ENCODE data around the gene SLC39A10.

DNA sequence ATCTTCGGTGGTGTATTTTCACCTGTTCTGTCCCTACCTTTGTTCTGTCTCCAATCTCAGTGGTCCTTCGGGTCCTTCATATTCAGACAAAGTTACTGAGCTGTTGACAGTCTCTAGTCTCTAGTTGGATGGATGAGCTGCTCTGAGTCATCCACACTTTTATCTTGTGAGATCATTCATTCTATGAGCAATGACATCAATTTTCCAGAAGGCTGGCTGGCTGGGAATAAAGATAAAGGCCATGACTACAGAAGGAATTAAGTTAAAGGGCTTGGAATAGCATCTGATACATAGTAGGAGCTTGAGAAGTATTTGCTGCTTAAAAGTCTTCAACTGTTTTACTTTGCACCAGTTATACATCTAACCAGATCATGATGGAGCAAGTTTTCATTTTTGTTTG is 43.1 kb upstream of the SLC39A10 start:
- TF ChIP-seq, protein P1, sequence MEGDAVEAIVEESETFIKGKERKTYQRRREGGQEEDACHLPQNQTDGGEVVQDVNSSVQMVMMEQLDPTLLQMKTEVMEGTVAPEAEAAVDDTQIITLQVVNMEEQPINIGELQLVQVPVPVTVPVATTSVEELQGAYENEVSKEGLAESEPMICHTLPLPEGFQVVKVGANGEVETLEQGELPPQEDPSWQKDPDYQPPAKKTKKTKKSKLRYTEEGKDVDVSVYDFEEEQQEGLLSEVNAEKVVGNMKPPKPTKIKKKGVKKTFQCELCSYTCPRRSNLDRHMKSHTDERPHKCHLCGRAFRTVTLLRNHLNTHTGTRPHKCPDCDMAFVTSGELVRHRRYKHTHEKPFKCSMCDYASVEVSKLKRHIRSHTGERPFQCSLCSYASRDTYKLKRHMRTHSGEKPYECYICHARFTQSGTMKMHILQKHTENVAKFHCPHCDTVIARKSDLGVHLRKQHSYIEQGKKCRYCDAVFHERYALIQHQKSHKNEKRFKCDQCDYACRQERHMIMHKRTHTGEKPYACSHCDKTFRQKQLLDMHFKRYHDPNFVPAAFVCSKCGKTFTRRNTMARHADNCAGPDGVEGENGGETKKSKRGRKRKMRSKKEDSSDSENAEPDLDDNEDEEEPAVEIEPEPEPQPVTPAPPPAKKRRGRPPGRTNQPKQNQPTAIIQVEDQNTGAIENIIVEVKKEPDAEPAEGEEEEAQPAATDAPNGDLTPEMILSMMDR (IDR thresholded peaks at IDR 0.05) = no peak
- TF ChIP-seq POLR2A (IDR thresholded peaks at IDR 0.05) = no peak
